ENCODE measurements around the gene SPRR3. TPM values are rescaled to one million over a fixed set of nuclear protein-coding genes. Genes with fewer than 3 reads are reported as not detected.

SPRR3 gene
- total RNA-seq, 4 donors from 2014 or later: not detected

GRCh38 chr1:153032073-153032472 is 30.5 kb downstream of the SPRR3 start:
- TF ChIP-seq POLR2A (IDR thresholded peaks at IDR 0.05) (no peak), CTCF (IDR thresholded peaks at IDR 0.05) (no peak), EP300 (IDR thresholded peaks at IDR 0.05) (no peak)
- DNase-seq (ENCODE audit: low spot score in 2 of 2): no peak
- H3K4me3 ChIP-seq: no peak overlapping the region
- no peaks in the 10 kb centered on the region for H3K36me3 ChIP-seq
- H3K27ac ChIP-seq: no peak overlapping the region
- no peaks in the 10 kb centered on the region for H3K27me3 ChIP-seq
- H3K4me1 ChIP-seq: no peaks in the 10 kb centered on the region
- H3K9me3 ChIP-seq: peaks cover 0 to 7% (median 0%) of the 10 kb centered on the region in 4 donors

- H3K4me3 ChIP-seq: no peak overlapping the region
- DNase-seq (ENCODE audit: low spot score in 2 of 2): no peak
- no peaks in the 10 kb centered on the region for H3K36me3 ChIP-seq
- peaks cover 0 to 7% (median 0%) of the 10 kb centered on the region in 4 donors for H3K9me3 ChIP-seq
- 38 to 43% methylated on average over 3 of the region's 3 CpGs for WGBS, 2 donors
- H3K27ac ChIP-seq: no peak overlapping the region
- TF ChIP-seq EP300 (IDR thresholded peaks at IDR 0.05) (no peak), CTCF (IDR thresholded peaks at IDR 0.05) (no peak), POLR2A (IDR thresholded peaks at IDR 0.05) (no peak)
- no peaks in the 10 kb centered on the region for H3K27me3 ChIP-seq
- H3K4me1 ChIP-seq: no peaks in the 10 kb centered on the region
Observed at GRCh38 chr1:153032677-153033308, 31.2 kb downstream of the SPRR3 start.

- Histone ChIP-seq H3K27ac (no peak overlapping the region), H3K36me3 (no peaks in the 10 kb centered on the region), H3K9me3 (peaks cover 0 to 7% (median 0%) of the 10 kb centered on the region in 4 donors), H3K27me3 (no peaks in the 10 kb centered on the region), H3K4me3 (no peak overlapping the region), H3K4me1 (no peaks in the 10 kb centered on the region)
- TF ChIP-seq CTCF (IDR thresholded peaks at IDR 0.05): no peak
- TF ChIP-seq POLR2A (IDR thresholded peaks at IDR 0.05): no peak
- no peak for TF ChIP-seq EP300 (IDR thresholded peaks at IDR 0.05)
- 84 to 85% methylated on average over 1 of the region's 1 CpG for WGBS, 2 donors
- DNase-seq (ENCODE audit: low spot score in 2 of 2): no peak
Observed at GRCh38 chr1:153035211-153035610, 33.7 kb downstream of the SPRR3 start.

GRCh38 chr1:153040950-153041631 is 39.5 kb downstream of the SPRR3 start, which contains the start of gene SPRR2D:
Gene SPRR2D, minus strand, starts transcription at chr1:153041120. Its CDS starts 774 bp downstream, at chr1:153040346.
- DNase-seq (ENCODE audit: low spot score in 2 of 2): no peak
- Histone ChIP-seq H3K9me3 (no peaks in the 10 kb centered on the region), H3K36me3 (no peaks in the 10 kb centered on the region), H3K4me3 (no peak within 1 kb of the TSS), H3K27ac (no peak within 1 kb of the TSS), H3K4me1 (no peaks in the 10 kb centered on the region), H3K27me3 (no peaks in the 10 kb centered on the region)
- 50 to 54% methylated on average over 4 of the region's 4 CpGs for WGBS, 2 donors
- TF ChIP-seq POLR2A (IDR thresholded peaks at IDR 0.05): no peak
- TF ChIP-seq CTCF (IDR thresholded peaks at IDR 0.05): no peak
- no peak for TF ChIP-seq EP300 (IDR thresholded peaks at IDR 0.05)

- Histone ChIP-seq H3K4me3 (no peak overlapping the region), H3K36me3 (no peaks in the 10 kb centered on the region), H3K27ac (no peak overlapping the region), H3K9me3 (peaks cover 0 to 20% (median 0%) of the 10 kb centered on the region in 4 donors), H3K27me3 (no peaks in the 10 kb centered on the region), H3K4me1 (no peaks in the 10 kb centered on the region)
- DNase-seq (ENCODE audit: low spot score in 2 of 2): no peak
- TF ChIP-seq CTCF (IDR thresholded peaks at IDR 0.05) (no peak), POLR2A (IDR thresholded peaks at IDR 0.05) (no peak), EP300 (IDR thresholded peaks at IDR 0.05) (no peak)
- 93 to 100% methylated on average over 1 to 2 of the region's 2 CpGs for WGBS, 2 donors
Observed at GRCh38 chr1:153049211-153049610, 47.7 kb downstream of the SPRR3 start.

Data from tibial nerve (tissue), 4 donors.